Uterus (tissue), 4 donors: Measurements from ENCODE around the gene LMAN2L. TPM values are rescaled to one million over a fixed set of nuclear protein-coding genes. Genes with fewer than 3 reads are reported as not detected.
"Not testable (repeated sequence)": the region's sequence is repeated elsewhere in the genome, so short reads cannot be mapped to it uniquely, and the experiment has no call there.

Experiments
- DNase-seq, 2 donors: peaks; one replicate each; pipeline ENCODE4 v3.0.0-alpha.2; 2019 to 2020
- H3K27ac ChIP-seq, 2 donors: fragments of 200-600 bp; sonication (generic); 1 replicate in 1 of 2; 2 replicates in 1 of 2; pipeline ENCODE4 v1.5.1; 2016 to 2018
- H3K27me3 ChIP-seq, 2 donors: fragments of 200-600 bp; sonication (generic); one replicate each; pipeline ENCODE4 v1.5.1; 2018 to 2019; ENCODE audit warnings: control low read depth in 1 of 2
- H3K36me3 ChIP-seq, 2 donors: fragments of 200-600 bp; sonication (generic); one replicate each; pipeline ENCODE4 v1.5.1; 2019; ENCODE audit warnings: control low read depth in 1 of 2
- H3K4me1 ChIP-seq, 2 donors: fragments of 200-600 bp; sonication (generic); one replicate each; pipeline ENCODE4 v1.5.1; 2018 to 2019; ENCODE audit warnings: control low read depth in 1 of 2
- H3K4me3 ChIP-seq, 2 donors: fragments of 200-600 bp; sonication (generic); 1 replicate in 1 of 2; 2 replicates in 1 of 2; pipeline ENCODE4 v1.5.1; 2018 to 2019; ENCODE audit warnings: mild to moderate bottlenecking in 1 of 2
- H3K9me3 ChIP-seq, 2 donors: fragments of 200-600 bp; sonication (generic); one replicate each; pipeline ENCODE4 v1.5.1; 2019; ENCODE audit warnings: control low read depth in 1 of 2
- POLR2A ChIP-seq, 2 donors: fragments of 450-650 bp; IDR thresholded peaks; one replicate each; pipeline ENCODE4 v1.6.1; 2016; ENCODE audit warnings: antibody characterized with exemption in 2 of 2, mild to moderate bottlenecking in 1 of 2, moderate library complexity in 1 of 2
- intact Hi-C: fragments of 100-400 bp; cut with DNase I; formaldehyde crosslinking; loops from one replicate; pipeline ENCODE4 v1.15.1; 2023; ENCODE audit warnings: low total_unique reads
- total RNA-seq, 4 donors: library from RNA; depleted of rRNA in 3 of 4; stranded (reverse); fragments of >200 nt in 3 of 4; gene quantifications; one replicate each; pipeline versions ENCODE4 v1.1.0 to v1.2.4, GENCODE V29; 2014 to 2023
- TF ChIP-seq, protein P1 (sequence below), 4 experiments: fragments of 200-600 bp in 2 of 4; fragments of 450-650 bp in 2 of 4; sonication (generic) in 2 of 4; IDR thresholded peaks; one replicate each; pipeline ENCODE4 v1.5.1; 2016 to 2019; ENCODE audit warnings: antibody characterized with exemption in 4 of 4, mild to moderate bottlenecking in 2 of 4, moderate library complexity in 1 of 4
- donor health status: DM: yes; HTN: yes; CAD: no.

The LMAN2L gene
- total RNA-seq, 4 donors from 2014 or later: 13.8 to 51.2 (median 20.9) TPM

DNA sequence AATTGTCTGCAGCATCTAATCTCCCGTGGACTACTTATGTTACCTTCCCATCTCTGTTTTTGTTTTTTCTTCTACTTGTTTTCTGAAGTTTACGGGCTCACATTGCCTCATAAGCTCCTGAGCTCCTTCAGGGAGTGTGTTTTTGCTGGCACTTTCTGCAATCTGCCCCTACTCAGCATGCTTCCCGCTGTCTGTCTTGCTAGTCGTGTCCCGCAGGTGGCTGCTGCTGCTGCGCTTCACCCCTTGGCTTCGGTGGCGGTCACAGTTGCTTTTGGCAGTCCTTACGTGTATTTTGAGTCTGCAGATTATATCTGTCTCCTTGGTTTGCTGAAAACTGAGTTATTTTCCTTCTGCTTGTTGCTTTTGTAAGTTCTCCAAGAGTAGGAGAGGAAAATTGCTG lies 60.0 kb downstream of the LMAN2L start:
- Histone ChIP-seq H3K36me3 (no peaks in the 10 kb centered on the region), H3K4me1 (no peaks in the 10 kb centered on the region), H3K9me3 (no peaks in the 10 kb centered on the region), H3K27me3 (no peaks in the 10 kb centered on the region), H3K4me3 (no peak overlapping the region), H3K27ac (no peak overlapping the region)
- no peak for TF ChIP-seq POLR2A (IDR thresholded peaks at IDR 0.05)
- TF ChIP-seq, protein P1, sequence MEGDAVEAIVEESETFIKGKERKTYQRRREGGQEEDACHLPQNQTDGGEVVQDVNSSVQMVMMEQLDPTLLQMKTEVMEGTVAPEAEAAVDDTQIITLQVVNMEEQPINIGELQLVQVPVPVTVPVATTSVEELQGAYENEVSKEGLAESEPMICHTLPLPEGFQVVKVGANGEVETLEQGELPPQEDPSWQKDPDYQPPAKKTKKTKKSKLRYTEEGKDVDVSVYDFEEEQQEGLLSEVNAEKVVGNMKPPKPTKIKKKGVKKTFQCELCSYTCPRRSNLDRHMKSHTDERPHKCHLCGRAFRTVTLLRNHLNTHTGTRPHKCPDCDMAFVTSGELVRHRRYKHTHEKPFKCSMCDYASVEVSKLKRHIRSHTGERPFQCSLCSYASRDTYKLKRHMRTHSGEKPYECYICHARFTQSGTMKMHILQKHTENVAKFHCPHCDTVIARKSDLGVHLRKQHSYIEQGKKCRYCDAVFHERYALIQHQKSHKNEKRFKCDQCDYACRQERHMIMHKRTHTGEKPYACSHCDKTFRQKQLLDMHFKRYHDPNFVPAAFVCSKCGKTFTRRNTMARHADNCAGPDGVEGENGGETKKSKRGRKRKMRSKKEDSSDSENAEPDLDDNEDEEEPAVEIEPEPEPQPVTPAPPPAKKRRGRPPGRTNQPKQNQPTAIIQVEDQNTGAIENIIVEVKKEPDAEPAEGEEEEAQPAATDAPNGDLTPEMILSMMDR (IDR thresholded peaks at IDR 0.05): no peak
- intact Hi-C loops: no loop called here
- DNase-seq: no peak

DNA sequence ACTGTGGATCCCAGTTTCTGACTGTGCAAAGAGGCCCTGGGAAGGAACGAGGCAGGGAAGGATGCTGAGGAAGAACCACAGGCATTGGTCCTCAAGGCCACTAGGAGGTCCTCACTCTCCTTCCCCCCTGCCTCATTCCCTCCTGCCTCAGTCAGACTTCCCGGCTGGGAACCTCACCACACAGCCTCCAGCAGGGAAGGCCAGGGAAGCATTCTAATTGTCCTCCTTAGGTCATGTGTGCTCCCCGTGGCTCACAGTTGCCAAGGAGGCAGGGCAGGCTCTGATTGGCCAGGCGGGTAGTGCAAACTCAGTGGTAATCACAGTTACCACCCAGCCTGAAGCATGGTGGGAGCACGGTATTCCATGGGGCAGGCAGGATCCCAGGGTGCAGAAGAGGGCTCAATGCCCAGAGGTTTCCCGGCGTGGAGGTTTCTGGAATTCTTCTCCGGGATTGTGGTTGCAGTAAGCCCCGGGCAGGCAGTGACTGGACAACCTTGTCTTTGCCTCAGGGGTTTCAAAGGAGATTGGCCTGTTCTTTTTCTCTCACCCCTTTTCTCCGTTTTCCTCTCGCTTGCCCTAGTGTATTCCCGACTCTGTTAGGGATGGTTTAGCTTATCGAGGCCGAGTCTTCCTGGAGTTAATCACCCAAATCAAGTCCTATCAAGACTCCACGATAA lies 70.2 kb downstream of the LMAN2L start:
- no peak for DNase-seq
- H3K4me1 ChIP-seq: no peaks in the 10 kb centered on the region

DNA sequence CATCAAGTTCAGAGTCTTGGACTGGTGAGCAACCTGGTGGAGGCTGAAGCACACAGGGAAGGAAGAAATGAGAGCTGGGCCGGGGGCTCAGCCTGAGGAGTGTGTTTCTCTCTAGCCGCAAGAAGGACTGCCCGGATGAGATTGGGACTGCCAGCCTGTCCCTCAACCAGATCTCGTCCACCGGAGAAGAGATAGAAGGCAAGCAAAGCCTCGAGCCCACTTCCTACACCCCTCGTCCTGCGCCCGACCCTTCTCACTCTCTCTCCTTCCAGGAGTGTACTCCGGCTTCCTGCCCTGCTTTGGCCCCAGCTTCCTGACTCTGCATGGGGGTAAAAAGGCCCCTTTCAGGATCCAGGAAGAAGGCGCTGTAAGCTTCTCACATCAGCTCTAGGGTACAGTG lies 71.1 kb downstream of the LMAN2L start:
- no peak for TF ChIP-seq POLR2A (IDR thresholded peaks at IDR 0.05)
- TF ChIP-seq, protein P1 (IDR thresholded peaks at IDR 0.05): no peak
- no peak for DNase-seq
- intact Hi-C loops: no loop called here
- H3K36me3 ChIP-seq: no peaks in the 10 kb centered on the region
- no peak overlapping the region for H3K4me3 ChIP-seq
- no peak overlapping the region for H3K27ac ChIP-seq
- H3K4me1 ChIP-seq: no peaks in the 10 kb centered on the region
- H3K9me3 ChIP-seq: no peaks in the 10 kb centered on the region
- H3K27me3 ChIP-seq: no peaks in the 10 kb centered on the region

More for the DNA sequence above, 70.2 kb downstream of the LMAN2L start:
- TF ChIP-seq POLR2A (IDR thresholded peaks at IDR 0.05): no peak
- TF ChIP-seq, protein P1 (IDR thresholded peaks at IDR 0.05): no peak
- no peaks in the 10 kb centered on the region for H3K36me3 ChIP-seq
- H3K27ac ChIP-seq: no peak overlapping the region
- intact Hi-C loops: no loop called here
- no peak overlapping the region for H3K4me3 ChIP-seq
- no peaks in the 10 kb centered on the region for H3K27me3 ChIP-seq
- no peaks in the 10 kb centered on the region for H3K9me3 ChIP-seq

- H3K4me3 ChIP-seq, intact Hi-C loops, H3K36me3 ChIP-seq, H3K4me1 ChIP-seq, DNase-seq, H3K27me3 ChIP-seq, H3K9me3 ChIP-seq: not testable (repeated sequence)
- H3K27ac ChIP-seq: peak overlapping the region; percentile 63 to 70
Measured at GRCh38 chr2:96665717-96666116, 74.1 kb downstream of the LMAN2L start.

DNA sequence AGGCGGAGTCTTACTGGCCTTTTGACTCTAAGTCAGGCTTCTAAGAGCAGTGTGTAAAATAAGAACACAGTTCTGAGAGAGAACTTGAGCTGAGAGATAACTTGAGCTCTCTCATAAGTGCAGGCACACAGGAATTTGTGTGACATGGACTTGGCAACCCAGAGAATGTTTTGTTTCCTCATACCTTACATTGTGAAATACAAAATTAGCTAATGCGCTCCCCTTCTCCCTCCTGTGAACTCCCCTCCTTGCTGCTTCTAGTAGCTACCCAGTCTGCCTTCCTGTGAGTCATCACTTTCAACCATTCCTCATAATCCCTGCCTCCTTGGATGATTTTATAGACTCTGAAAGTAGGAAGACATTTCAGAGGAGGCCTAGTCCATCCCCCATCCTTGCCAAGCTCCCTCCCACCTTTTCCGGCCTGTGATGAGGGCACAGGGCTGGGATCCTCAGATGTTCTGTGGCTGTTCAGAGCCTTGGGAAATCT lies 74.7 kb downstream of the LMAN2L start:
- H3K27me3 ChIP-seq: no peaks in the 10 kb centered on the region
- TF ChIP-seq, protein P1 (IDR thresholded peaks at IDR 0.05): no peak
- intact Hi-C loops: no loop called here
- peak; percentile 71 to 76 for DNase-seq
- peak overlapping the region; percentile 63 to 70 for H3K27ac ChIP-seq
- H3K4me3 ChIP-seq: no peak overlapping the region
- H3K9me3 ChIP-seq: no peaks in the 10 kb centered on the region
- no peaks in the 10 kb centered on the region for H3K4me1 ChIP-seq
- H3K36me3 ChIP-seq: no peaks in the 10 kb centered on the region
